LNCaP clone FGC (cell line): ENCODE data around the gene IFNL2.
"Not testable (repeated sequence)": the region's sequence is repeated elsewhere in the genome, so short reads cannot be mapped to it uniquely, and the experiment has no call there.

Experiments
- DNase-seq: peaks from one replicate; pipeline ENCODE4 v3.0.0-alpha.2; 2011; ENCODE audit warnings: low read depth
- H3K4me3 ChIP-seq: 2 replicates; pipeline ENCODE4 v1.5.1; 2011; ENCODE audit warnings: mild to moderate bottlenecking, low read depth, low read length, control low read depth
- TF ChIP-seq, protein P1 (sequence below): IDR thresholded peaks from 2 replicates; pipeline ENCODE4 v1.5.1; 2012; ENCODE audit warnings: mild to moderate bottlenecking; ENCODE audit not compliant: control insufficient read depth, insufficient read depth; ENCODE audit errors: extremely low read depth

The IFNL2 gene

DNA sequence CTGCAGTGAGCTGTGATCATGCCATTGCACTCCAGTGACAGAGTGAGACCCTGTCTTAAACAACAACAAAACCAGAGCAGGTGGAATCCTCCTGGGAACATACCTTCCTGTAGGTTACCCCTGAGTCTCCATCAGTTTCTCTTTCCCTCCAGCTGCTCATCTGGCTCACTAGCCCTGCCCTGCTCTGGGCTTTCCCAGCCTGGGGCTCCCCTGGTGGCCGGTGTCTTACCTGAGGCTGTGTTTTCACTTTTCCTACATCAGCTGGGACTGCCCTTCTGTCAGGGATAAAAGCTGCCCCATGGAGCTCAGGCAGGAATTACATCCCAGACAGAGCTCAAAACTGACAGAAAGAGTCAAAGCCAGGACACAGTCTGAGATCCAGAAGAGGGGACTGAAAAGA is at the start of gene IFNL2:
Gene IFNL2 (plus strand): TSS at position 312 of the 400 bp plus-strand sequence. CDS start 173 bp downstream, outside the sequence.
- not testable (repeated sequence) for H3K4me3 ChIP-seq, DNase-seq

DNA sequence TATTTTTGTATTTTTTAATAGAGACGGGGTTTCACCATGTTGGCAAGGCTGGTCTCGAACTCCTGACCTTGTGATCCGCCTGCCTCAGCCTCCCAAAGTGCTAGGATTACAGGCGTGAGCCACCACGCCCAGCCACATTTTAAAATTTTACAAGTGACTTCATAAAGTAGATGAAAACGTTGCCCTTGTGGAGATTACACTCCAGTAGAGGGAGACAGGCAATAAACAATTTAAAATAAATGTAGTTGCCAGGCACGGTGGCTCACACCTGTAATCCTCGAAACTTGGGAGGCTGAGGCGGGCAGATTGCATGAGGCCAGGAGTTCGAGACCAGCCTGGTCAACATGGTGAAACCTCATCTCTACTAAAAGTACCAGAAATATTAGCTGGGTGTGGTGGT is 49.1 kb upstream of the IFNL2 start:
- not testable (repeated sequence) for DNase-seq, H3K4me3 ChIP-seq

DNA sequence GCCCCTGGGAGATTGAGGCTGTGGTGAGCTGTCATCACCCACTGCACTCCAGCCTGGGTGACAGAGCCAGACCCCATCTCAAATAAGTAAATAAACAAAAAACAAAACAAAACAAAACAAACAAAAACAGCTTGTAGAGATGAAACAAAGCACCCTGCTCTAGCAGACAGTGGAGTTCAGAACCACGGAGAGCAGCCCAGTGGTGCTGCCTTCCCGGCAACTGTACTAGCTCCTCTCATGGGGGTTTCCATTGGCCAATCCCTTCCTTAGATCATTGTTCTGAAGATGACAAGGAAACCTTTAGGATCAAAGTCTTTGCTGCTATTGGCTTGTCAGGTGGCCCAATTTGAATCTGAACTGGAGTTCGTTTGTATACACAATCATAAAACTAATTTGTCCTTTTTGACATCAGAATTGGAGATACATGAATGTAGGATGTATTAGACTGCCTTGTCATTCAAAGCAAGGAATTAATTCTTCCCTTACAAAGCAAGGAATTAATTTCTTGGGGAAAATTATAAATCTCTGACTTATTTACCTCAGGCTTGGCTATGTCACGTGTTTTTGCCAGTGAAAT is 44.4 kb upstream of the IFNL2 start:
- no peak overlapping the region for H3K4me3 ChIP-seq
- TF ChIP-seq, protein P1, sequence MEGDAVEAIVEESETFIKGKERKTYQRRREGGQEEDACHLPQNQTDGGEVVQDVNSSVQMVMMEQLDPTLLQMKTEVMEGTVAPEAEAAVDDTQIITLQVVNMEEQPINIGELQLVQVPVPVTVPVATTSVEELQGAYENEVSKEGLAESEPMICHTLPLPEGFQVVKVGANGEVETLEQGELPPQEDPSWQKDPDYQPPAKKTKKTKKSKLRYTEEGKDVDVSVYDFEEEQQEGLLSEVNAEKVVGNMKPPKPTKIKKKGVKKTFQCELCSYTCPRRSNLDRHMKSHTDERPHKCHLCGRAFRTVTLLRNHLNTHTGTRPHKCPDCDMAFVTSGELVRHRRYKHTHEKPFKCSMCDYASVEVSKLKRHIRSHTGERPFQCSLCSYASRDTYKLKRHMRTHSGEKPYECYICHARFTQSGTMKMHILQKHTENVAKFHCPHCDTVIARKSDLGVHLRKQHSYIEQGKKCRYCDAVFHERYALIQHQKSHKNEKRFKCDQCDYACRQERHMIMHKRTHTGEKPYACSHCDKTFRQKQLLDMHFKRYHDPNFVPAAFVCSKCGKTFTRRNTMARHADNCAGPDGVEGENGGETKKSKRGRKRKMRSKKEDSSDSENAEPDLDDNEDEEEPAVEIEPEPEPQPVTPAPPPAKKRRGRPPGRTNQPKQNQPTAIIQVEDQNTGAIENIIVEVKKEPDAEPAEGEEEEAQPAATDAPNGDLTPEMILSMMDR = no peak
- peak; percentile 3 for DNase-seq

DNA sequence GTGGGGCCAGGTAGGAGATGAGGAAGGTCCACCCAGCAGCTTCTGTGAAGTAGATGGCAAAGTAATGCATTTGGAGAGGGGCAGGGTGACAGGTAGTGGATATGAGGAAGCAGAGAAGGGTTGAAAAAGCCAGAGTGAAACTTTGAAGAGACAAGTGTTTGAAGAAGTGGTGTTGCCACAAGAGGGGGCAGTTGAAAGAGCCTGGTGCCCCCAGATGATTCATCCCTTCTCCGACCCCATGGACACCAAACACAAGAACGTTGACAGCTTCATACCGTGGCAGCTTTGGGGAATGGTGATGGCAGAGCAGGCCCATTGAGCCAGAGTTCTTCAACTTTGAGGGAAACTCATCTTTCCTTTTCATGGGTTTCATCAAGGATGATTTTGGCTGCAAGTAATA is 43.3 kb upstream of the IFNL2 start:
- DNase-seq = no peak
- TF ChIP-seq, protein P1 = no peak

DNA sequence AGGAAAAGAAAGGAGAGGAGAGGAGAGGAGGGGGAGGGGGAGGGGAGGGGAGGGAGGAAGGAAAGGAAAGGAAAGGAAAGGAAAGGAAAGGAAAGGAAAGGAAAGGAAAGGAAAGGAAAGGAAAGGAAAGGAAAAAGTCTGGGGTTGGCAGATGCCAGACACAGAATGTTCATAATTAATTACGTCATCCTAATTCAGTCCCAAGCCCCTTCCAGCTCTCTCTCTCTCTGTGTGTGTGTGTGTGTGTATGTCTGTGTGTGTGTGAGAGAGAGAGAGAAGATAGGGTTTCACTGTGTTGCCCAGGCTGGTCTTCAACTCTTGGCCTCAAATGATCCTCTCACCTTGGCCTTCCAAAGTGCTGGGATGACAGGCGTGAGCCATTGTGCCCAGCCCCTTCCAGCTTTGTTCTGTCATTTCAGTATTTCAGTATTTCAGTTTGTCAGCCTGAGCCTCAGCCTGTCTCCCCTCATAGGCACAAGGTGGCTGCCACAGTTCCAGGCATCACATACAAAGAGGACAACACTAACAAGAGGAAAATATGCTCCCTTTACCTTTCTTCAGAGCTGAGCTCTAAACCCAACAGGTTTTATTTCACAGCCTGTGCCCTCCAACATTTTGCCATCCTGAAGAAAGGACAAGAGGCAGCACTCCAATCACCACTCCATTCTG is 38.0 kb upstream of the IFNL2 start:
- no peak overlapping the region for H3K4me3 ChIP-seq
- TF ChIP-seq, protein P1 = no peak
- DNase-seq = no peak

More for the DNA sequence above, 43.3 kb upstream of the IFNL2 start:
- H3K4me3 ChIP-seq = no peak overlapping the region

DNA sequence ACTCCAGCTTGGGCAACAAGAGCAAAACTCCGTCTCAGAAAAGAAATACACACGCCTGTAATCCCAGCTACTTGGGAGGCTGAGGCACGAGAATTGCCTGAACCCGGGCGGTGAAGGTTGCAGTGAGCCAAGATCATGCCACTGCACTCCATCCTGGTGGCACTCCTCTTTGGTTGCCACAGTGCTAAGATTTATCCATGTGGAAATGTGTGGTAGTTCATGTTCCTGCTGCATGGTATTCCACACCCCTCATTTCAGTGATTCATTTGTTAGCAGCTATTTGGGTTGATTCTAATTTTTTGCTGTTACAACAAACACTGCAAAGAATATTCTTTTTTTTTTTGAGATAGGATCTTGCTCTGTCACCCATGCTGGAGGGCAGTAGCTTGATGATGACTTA is 35.5 kb upstream of the IFNL2 start:
- TF ChIP-seq, protein P1 = no peak
- H3K4me3 ChIP-seq = no peak overlapping the region
- no peak for DNase-seq

DNA sequence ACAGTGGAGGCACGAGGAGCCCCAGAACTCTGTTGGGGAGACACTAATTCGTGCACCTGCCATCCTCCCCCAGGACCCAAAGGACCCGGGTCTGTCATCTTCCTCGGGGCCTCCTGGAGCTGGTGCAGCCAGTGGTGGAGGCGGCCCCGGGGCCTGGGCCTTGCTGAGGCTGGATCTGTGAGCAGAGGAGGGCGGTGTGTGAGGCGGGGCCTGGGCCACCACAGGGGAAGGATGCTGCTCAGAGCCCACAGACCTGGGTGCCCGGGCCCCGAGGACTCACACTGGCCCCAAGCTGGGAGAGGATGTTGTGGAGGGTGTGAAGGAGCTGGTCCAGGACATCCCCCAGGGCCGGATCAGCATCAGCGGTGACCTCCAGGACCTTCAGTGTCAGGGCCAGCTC is 31.7 kb upstream of the IFNL2 start:
- no peak overlapping the region for H3K4me3 ChIP-seq
- DNase-seq = no peak
- TF ChIP-seq, protein P1 = no peak
